ENCODE measurements around the gene METRN.
A peak's percentile ranks its signal among the peaks of the same experiment; 100 is the strongest.

METRN gene

GRCh38 chr16:724188-725040 lies 9.5 kb downstream of the METRN start:
- Histone ChIP-seq H3K36me3 (ENCODE audit: control insufficient read depth in 2 of 2, insufficient read depth in 1 of 2, low read length in 2 of 2) (peaks cover 0 to 5% of the 10 kb centered on the region in 2 experiments; a peak in 1 of 3 replicates), H3K9me3 (ENCODE audit: control insufficient read depth, insufficient read depth, low read depth, low read length) (no peaks in the 10 kb centered on the region), H3K27ac (ENCODE audit: extremely low read depth, low read depth, low read length) (no peak overlapping the region), H3K4me3 (ENCODE audit: low read depth, low read length) (no peak overlapping the region), H3K4me1 (ENCODE audit: control insufficient read depth, insufficient read depth, low read length) (peaks cover 11% of the 10 kb centered on the region)
- POLR2A ChIA-PET, result interaction anchor here (1.3 to 2.1 kb wide), 5 partner anchors 8 to 77 kb away, joined by 3 to 8 read pairs (median 4); partner anchors contain the start of genes GNG13, METRN and WDR24
- CTCF ChIA-PET, result interaction anchor here (0.6 to 4.8 kb wide), 3 partner anchors 11 to 21 kb away, joined by 3 to 38 read pairs (median 4); partner anchors contain the start of gene METRN
- TF ChIP-seq ZBTB10 (tag by site-specific recombination; IDR thresholded peaks at IDR 0.05) (no peak), ZNF837 (tag by site-specific recombination; IDR thresholded peaks at IDR 0.05) (no peak), SP7 (tag by site-specific recombination; IDR thresholded peaks at IDR 0.05) (no peak), SCRT1 (tag by site-specific recombination; IDR thresholded peaks at IDR 0.05; ENCODE audit: borderline replicate concordance) (peak; percentile 67; the same call in 1 of the 2 replicates), SCRT2 (tag by site-specific recombination; IDR thresholded peaks at IDR 0.05) (peak; percentile 94), ZBTB44 (tag by site-specific recombination; IDR thresholded peaks at IDR 0.05) (0 out of 2 replicates have a peak, but pooled peaks have one; percentile 17), YY1 (tag by site-specific recombination; IDR thresholded peaks at IDR 0.05) (no peak), ZNF660 (tag by site-specific recombination; IDR thresholded peaks at IDR 0.05) (no peak), ZNF600 (tag by site-specific recombination; IDR thresholded peaks at IDR 0.05) (0 out of 2 replicates have a peak, but pooled peaks have one; percentile 29), ZNF843 (tag by site-specific recombination; IDR thresholded peaks at IDR 0.05) (no peak), OSR2 (tag by site-specific recombination; IDR thresholded peaks at IDR 0.05) (no peak), ZNF571 (tag by site-specific recombination; IDR thresholded peaks at IDR 0.05) (no peak), ZNF18 (tag by site-specific recombination; IDR thresholded peaks at IDR 0.05) (no peak), ZNF624 (tag by site-specific recombination; IDR thresholded peaks at IDR 0.05) (no peak), ZNF701 (tag by site-specific recombination; IDR thresholded peaks at IDR 0.05) (no peak), ZBTB6 (tag by site-specific recombination; IDR thresholded peaks at IDR 0.05) (no peak), ZBTB8A (tag by site-specific recombination; IDR thresholded peaks at IDR 0.05) (peak; percentile 25), ZIC2 (tag by site-specific recombination; IDR thresholded peaks at IDR 0.05) (peak; percentile 65), ZNF366 (tag by site-specific recombination; conservative IDR thresholded peaks at IDR 0.05) (no peak), KLF7 (tag by site-specific recombination; IDR thresholded peaks at IDR 0.05; ENCODE audit: borderline replicate concordance) (no peak), ZBTB11 (tag by site-specific recombination; conservative IDR thresholded peaks at IDR 0.05; ENCODE audit: low read depth) (no peak), ZFP69B (tag by site-specific recombination; IDR thresholded peaks at IDR 0.05) (peak; percentile 95), ZFHX2 (tag by site-specific recombination; conservative IDR thresholded peaks at IDR 0.05) (no peak), CTCF (tag by site-specific recombination; IDR thresholded peaks at IDR 0.05) (no peak)

All from HEK293 (cell line).